NCI-H2171 treated with DMSO at 0.1 percent for 48 hours (cell line): Measurements from ENCODE around the gene TBX15.
A peak's percentile ranks its signal among the peaks of the same experiment; 100 is the strongest.
"Not testable (repeated sequence)": the region's sequence is repeated elsewhere in the genome, so short reads cannot be mapped to it uniquely, and the experiment has no call there.

Experiments used
- DNase-seq: peaks from one replicate; lab custom pipeline; 2025; lab: John Stamatoyannopoulos, UW

TBX15 gene

GRCh38 chr1:118958937-118959631 is 29.1 kb downstream of the TBX15 start:
- DNase-seq: no peak

GRCh38 chr1:118958140-118958539 is 30.0 kb downstream of the TBX15 start:
- DNase-seq: no peak

GRCh38 chr1:118957579-118957978 is 30.6 kb downstream of the TBX15 start:
- DNase-seq: not testable (repeated sequence)

GRCh38 chr1:118954301-118954905 is 33.7 kb downstream of the TBX15 start:
- no peak for DNase-seq

- DNase-seq: no peak
Measured at GRCh38 chr1:118951270-118951936, 36.7 kb downstream of the TBX15 start.

GRCh38 chr1:118949315-118949714 is 38.8 kb downstream of the TBX15 start:
- DNase-seq: no peak

- no peak for DNase-seq
Measured at GRCh38 chr1:118948846-118949245, 39.3 kb downstream of the TBX15 start.

GRCh38 chr1:118948351-118948750 is 39.8 kb downstream of the TBX15 start:
- DNase-seq: no peak

GRCh38 chr1:118947790-118948189 is 40.4 kb downstream of the TBX15 start:
- no peak for DNase-seq

- DNase-seq: no peak
Measured at GRCh38 chr1:118947003-118947765, 41.0 kb downstream of the TBX15 start.

- no peak for DNase-seq
Measured at GRCh38 chr1:118945489-118945888, 42.7 kb downstream of the TBX15 start.

- DNase-seq: no peak
Measured at GRCh38 chr1:118944546-118944945, 43.6 kb downstream of the TBX15 start.

- no peak for DNase-seq
Measured at GRCh38 chr1:118944133-118944532, 44.0 kb downstream of the TBX15 start.

- no peak for DNase-seq
Measured at GRCh38 chr1:118940957-118941356, 47.2 kb downstream of the TBX15 start.

- DNase-seq: no peak
Measured at GRCh38 chr1:118937413-118938072, 50.6 kb downstream of the TBX15 start.

- no peak for DNase-seq
Measured at GRCh38 chr1:118934706-118935105, 53.4 kb downstream of the TBX15 start.

- peak; percentile 80 for DNase-seq
Measured at GRCh38 chr1:118933051-118933781, 54.9 kb downstream of the TBX15 start.

- DNase-seq: peak; percentile 88
Measured at GRCh38 chr1:118931876-118932275, 56.3 kb downstream of the TBX15 start.

GRCh38 chr1:118928739-118929554 is 59.2 kb downstream of the TBX15 start:
- DNase-seq: no peak

GRCh38 chr1:118927427-118928187 is 60.5 kb downstream of the TBX15 start:
- DNase-seq: no peak
